HG03457 (cell line): ENCODE results near the gene SNAI1.
"Not testable (repeated sequence)": the region's sequence is repeated elsewhere in the genome, so short reads cannot be mapped to it uniquely, and the experiment has no call there.

ENCODE experiments used
- ATAC-seq: cut with Tn5 transposase; IDR thresholded peaks from one replicate; pipeline ENCODE4 v1.9.1; 2021; ENCODE audit warnings: moderate number of reproducible peaks; ENCODE audit not compliant: unreplicated experiment

SNAI1 gene

DNA sequence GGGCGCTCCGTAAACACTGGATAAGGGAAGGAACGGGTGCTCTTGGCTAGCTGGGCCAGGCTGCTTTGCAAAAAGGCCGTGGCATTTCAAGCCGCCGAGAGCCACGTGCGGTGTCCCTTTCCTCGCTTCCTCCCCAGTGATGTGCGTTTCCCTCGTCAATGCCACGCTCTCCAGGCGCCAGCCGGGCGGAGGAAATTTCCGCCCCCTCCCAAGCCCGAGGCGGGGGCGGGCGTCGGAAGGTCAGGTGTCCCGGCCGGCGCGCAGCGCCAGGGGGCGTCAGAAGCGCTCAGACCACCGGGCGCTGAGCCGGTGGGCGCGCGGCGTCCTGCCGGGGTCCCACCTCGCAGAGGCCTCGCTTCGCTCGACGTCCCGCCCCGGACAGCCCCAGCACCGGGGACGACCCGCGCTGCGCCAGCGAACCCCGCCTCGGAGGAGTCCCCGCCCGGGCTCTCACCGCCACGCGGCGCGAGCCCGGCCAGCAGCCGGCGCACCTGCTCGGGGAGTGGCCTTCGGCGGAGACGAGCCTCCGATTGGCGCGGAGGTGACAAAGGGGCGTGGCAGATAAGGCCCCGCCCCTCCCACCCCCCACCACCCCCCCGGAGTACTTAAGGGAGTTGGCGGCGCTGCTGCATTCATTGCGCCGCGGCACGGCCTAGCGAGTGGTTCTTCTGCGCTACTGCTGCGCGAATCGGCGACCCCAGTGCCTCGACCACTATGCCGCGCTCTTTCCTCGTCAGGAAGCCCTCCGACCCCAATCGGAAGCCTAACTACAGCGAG, at the start of gene SNAI1:
SNAI1 (plus strand) TSS at position 635 of the 777 bp plus-strand sequence; CDS start at position 715, 80 bp downstream.
- no peak for ATAC-seq

DNA sequence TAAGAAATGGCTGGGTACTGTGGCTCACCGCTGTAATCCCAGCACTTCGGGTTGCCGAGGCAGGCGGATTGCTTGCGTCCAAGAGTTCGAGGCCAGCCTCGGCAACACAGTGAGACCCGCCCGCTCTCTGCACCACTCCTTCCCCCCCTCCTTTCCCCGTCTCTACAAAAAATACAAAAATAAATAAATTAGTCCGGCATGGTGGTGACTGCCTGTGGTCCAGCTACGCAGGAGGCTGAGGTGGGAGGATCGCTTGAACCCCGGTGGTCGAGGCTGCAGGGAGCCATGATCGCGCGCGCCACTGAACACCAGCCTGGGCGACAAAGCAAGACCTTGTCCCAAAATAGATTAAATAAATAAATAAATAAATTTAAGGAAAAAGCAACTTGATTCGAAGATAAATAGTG, 47.0 kb upstream of the SNAI1 start:
- peak; percentile 8 for ATAC-seq

DNA sequence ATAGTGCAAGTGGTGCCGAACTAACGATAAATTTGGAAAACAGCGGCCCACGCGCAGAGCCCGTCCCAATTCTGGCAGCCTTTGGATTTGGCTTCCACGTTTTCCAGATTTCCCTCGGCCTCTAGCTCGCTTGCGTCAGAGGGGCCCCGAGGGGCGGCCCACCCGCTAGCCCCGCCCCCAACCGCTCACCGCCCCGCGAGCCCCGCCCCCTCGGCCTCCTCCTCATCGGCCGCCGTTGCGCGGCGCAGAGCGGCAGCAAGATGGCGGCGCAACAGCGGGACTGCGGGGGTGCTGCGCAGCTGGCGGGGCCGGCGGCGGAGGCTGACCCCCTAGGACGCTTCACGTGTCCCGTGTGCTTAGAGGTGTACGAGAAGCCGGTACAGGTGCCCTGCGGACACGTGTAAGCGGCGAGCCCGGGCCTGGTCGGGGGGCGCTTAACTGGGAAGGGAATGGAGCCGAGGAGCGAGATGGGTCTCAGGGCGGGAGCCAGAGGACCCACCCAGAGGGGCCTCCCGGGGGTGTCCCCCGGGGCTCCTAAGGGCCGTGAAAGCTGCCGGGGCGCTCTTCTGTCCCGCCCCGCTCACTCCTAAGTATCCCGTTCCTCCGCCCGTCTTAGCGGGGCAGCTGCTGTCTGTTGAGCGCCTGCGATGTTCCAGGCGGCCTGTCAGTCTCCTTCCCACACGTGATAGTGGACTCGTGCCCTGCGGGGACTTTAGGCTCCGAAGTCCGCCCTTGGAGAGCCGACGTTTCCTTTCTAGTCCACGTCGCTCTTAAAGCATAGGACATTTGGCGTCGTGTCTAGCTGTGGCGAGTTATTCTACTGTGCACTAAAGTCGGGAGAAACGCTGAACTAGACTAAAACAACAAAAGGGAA, 46.4 kb upstream of the SNAI1 start, which contains the start of gene RNF114:
RNF114 (plus strand) TSS at position 245 of the 874 bp plus-strand sequence; CDS start at position 261, 16 bp downstream.
- peak; percentile 36 for ATAC-seq

DNA sequence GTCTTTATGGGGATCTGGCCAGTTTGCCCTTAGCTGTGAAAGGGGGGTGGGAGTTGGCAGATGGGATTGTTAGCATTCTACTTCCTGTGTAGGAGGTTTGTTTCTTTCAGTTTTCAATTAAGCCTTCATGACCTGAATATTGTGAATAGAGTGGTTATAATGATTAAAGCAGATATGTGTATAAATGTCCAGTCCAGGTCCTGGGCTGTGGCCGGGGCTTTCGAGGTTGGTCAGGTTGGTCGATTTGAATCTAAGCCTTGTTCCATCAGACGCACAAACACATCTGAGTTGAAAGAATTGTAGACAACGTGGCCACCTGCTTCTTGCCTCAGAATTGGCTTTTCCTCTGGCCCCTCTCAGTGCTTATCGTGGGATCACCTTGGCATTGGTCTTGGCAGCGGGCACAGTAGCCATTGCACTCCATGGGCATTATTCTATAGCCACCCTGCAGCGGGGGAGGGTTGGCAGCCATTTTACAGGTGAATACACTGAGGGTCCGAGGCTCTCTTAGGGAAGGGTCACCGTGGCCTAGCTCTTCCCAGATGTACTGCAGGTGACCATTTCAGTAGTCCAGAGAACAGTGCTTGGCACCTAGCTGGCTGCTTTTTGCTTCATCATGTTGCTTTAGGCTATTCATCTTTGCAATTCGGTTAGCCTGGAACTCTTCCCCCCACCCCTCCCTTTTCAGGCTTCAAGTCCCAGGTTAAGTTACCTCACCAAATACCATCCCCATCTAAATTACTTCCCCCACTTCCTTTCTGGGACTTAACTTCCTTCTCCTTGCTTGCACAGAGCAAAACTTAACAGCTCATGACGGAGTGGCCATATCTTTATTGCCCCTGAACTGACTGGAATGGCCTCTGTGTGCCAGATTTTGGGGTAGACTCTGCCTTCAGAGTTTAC, 45.5 kb upstream of the SNAI1 start:
- no peak for ATAC-seq

DNA sequence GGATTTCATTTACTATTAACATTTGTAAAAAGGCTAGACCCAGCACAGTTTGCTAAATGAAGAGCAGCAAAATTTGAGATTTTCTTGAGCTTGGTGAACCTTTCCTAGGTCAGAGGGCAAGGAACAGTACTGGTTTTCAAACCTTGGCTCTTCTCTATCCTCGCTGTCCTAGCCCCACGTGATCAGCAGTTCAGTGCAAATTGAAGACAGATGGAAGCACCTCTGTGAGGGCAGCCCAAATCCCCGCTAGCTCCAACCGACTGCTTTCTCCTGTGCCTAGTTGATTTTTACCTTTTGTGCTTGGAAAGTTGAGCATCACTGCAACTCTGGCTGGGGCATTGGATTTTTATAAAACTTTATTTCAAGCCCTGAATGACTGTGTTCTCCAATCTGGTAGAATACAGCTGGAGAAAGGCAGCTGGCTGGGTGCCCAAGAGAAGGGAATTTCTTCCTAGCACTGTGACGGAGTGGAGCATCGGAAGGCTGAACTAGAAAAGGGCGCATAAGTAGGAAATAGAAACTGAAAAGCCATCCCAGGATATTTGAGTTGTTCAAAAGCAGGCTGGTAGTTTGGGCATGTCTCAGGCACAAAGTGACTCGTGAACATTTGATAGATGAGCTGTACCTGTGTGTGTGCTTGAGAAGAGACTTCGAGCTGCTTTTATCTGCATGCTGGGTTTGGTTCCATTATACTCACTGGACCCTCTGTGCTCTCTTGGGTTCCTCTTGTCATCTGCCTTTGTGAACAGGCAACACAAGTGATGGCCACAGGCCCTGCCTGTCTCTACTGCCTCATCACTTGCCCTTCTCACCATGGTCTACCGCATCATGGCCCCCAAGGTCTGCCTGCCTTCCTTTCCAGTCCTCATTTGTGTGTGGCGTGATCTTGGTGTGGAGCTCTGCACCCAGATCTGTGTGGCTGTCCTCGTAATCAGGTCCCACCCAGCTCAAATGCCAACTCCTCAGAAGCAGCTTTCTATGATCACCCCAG, 44.3 kb upstream of the SNAI1 start:
- ATAC-seq = no peak

DNA sequence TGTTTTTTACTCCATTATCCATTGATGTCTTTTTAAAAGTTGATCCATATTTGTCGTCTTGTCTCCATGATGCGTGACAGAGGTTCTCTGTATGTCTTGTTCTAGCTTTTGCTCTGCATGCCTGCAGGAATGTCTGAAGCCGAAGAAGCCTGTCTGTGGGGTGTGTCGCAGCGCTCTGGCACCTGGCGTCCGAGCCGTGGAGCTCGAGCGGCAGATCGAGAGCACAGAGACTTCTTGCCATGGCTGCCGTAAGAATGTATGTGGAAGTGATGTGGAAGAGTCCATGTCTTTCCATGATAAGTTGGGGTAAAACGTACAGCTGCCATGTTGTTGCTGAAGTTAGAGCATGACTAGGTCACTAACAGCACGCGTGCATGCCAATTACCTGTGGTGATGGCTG, 41.3 kb upstream of the SNAI1 start:
- no peak for ATAC-seq

DNA sequence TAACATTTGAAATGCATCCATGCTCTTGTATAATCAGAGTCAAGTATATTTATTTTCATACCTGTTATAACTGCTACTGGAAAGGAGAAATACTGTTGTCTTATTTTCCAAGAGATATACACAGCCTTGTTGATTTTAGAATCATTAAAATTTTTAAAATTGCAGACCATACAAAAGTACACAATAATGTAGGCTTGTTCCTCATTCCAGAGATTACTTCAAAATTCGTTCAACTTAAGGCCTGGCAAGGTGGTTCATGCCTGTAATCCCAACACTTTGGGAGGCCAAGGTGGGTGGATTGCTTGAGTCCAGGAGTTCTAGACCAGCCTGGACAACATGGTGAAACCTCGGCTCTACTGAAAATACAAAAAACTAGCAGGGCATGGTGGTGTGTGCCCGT, 40.5 kb upstream of the SNAI1 start:
- no peak for ATAC-seq

DNA sequence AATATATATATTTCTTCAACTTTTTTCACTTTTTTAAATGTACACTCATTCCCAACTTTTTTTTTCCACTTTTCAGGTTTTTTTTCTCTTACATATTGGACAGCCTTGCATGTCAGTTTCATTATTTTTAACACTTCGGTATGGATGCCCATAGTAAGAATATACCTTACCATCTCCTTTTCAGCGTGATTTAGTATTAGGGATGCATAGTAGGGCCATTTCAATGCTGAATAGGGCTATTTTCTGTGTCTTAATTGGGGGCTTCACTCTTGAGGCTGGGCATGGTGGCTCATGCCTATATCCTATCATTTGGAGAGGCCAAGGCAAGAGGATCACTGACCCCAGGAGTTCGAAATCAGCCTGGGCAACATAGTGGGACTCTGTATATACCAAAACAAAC, 39.8 kb upstream of the SNAI1 start:
- ATAC-seq = no peak

DNA sequence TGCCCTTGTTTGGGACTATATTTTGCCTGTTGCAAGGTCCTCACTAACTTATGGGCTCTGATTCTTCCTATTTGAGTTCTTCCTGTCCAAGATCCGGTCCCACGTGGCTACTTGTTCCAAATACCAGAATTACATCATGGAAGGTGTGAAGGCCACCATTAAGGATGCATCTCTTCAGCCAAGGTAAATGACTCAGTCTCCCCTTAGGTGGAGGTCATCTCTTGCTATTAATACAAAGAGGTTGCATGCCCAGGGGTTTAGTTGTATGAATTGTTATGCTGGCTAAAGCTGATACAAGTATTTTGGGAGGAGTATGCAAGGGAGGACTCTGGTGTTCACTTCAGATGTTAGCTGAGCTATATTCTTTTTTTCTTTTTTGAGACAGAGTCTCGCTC, 37.5 kb upstream of the SNAI1 start:
- ATAC-seq = no peak

DNA sequence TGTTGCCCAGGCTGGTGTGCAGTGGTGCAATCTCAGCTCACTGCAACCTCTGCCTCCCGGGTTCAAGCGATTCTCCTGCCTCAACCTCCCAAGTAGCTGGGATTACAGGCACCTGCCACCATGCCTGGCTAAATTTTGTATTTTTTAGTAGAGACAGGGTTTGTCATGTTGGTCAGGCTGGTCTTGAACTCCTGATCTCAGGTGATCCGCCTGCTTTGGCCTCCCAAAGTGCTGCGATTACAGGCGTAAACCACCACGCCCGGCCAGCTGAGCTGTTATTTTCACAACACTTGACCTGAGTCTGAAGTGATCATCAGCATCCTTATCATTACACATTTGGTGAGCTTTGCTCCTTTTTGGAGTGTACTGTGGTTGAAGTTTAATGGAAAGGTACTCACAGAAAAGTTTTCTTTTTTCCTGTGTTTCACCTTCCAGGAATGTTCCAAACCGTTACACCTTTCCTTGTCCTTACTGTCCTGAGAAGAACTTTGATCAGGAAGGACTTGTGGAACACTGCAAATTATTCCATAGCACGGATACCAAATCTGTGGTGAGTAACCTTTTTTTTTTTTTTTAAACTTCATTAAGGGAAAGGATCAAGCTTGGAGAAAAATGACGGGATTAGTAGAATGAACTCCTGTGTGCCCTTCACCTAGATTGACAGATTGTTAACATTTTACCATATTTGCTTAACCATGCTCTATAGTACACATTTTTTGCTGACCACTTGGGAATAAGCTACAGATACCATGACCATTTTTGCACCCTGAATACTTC, 36.9 kb upstream of the SNAI1 start:
- ATAC-seq = no peak

DNA sequence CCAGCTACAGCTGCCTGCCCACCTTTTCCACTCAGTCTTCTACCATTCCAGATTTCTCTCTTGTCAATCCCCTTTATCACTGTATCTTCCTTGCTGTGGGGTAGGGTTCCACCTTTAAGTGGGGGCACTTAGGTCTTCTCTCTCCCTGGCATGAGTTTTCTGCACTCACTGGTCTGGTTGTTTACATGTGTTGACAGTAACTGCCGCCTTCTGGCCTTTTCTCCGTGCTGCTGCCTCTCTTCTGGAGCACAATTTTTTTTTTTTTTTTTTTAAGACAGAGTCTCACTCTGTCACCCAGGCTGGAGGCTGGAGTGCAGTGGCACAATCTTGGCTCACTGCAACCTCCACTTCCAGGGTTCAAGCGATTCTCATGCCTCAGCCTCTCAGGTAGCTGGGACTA, 34.6 kb upstream of the SNAI1 start:
- no peak for ATAC-seq

DNA sequence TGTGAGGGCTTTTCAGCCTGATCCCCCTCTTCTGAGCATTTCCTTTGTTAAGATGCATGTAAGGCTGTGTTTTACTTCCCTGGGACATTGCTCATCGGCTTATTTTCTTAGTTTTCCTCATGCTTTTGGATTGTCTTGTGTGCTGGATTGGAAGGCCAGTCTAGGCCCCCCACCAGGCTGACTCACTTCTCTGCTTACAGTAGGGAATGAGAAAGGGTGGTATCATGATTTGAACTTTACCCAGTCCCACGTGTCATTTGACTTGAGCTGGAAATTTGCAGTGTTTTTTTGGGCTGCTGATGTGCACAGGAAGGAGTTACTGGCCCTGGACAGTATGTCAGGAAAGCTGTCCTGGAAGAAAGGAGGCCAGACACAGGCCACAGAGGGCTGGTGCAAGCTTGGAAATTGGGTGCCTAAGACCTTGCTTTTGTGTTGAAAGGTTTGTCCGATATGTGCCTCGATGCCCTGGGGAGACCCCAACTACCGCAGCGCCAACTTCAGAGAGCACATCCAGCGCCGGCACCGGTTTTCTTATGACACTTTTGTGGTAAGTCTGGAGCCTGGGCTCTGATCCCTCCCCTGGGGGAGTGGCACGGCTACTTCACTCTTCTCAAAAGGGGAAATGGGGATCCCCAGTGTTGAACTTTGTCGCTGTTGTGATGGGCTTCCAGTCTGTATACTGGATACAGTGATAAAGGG, 33.8 kb upstream of the SNAI1 start:
- ATAC-seq = no peak

DNA sequence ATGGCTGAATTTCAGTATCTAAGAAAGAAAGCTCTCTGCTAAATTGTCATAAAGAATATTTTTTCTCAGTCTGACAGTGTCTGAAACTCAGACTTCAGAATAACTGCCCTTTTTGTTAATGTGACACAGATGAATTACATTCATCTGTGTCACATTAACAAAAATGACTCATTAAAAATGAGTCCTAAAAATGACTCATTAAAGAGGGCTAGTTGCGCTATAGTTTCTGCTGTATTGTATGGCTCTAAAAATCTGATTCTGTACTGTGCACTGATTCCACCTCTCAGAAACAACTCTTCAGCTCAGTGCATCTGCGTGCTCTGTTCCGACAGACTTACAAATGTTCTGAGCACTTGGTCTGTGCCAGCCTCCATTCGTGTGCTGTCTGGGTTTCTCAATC, 31.6 kb upstream of the SNAI1 start:
- ATAC-seq = no peak

DNA sequence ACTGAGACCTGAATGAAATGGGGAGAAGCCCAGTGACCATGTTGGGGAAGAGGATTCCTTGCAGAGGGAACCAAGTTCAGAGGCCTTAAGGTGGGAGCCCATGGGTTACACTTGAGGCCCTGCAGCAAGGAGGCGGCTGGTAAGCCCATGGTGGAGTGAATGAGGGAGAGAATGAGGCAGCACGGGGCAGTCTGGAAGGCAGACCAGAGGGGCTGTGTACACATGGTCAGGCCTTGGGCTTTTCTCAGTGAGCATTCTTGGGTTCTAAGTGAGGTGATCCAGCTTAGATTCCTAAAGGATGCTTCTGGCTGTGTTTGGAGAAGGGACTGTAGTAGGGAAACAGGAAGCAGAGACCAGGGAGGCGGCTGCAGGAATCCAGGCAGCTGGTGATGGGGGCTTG, 27.6 kb upstream of the SNAI1 start:
- no peak for ATAC-seq

DNA sequence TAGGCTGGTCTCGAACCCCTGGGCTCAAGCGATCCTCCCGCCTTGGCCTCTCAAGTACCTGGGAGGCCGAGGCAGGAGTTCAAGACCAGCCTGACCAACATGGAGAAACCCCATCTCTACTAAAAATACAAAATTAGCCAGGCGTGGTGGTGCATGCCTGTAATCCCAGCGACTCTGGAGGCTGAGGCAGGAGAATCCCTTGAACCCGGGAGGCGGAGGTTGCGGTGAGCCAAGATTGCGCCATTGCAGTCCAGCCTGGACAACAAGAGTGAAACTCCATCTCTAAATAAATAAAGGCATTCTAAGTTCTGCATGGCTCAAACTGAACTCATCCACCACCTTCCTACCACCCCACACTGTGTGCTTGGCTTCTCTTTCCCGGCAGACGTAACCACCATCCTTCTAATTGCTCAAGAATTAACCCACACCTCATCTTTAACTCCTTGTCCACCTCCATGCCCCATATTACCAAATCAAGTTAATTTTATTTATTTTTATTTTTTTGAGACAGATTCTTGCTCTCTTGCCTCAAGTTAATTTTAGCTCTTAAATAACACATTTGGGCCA, 26.9 kb upstream of the SNAI1 start:
- ATAC-seq = not testable (repeated sequence)

DNA sequence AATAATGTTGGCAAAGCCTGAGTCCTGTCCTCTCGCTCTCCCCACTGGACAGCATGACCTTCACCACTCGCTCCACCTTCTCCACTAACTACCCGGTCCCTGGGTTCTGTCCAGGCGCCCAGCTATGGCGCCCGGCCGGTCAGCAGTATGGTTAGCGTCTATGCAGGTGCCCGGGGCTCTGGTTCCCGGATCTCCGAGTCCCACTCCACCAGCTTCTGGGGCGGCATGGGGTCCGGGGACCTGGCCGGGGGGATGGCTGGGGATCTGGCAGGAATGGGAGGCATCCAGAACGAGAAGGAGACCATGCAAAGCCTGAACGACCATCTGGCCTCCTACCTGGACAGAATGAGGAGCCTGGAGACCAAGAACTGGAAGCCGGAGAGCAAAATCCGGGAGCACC, 26.1 kb upstream of the SNAI1 start:
- no peak for ATAC-seq

DNA sequence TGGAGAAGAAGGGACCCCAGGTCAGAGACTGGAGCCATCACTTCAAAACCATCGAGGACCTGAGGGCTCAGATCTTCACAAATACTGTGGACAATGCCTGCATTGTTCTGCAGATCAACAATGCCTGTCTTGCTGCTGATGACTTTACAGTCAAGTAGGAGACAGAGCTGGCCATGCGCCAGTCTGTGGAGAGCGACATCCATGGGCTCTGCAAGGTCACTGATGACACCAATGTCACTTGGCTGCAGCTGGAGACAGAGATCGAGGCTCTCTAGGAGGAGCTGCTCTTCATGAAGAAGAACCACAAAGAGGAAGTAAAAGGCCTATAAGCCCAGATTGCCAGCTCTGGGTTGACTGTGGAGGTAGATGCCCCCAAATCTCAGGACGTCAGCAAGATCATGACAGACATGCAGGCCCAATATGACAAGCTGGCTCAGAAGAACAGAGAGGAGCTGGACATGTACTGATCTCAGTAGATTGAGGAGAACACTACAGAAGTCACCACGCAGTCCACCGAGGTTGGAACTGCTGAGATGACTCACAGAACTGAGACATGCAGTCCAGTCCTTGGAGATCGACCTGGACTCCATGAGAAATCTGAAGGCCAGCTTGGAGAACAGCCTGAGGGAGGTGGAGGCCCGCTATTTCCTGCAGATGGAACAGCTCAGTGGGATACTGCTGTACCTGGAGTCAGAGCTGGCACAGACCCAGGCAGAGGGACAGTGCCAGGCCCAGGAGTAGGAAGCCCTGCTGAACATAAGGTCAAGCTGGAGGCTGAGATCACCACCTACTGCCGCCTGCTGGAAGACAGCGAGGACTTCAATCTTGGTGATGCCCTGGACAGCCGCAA, 25.5 kb upstream of the SNAI1 start:
- ATAC-seq = not testable (repeated sequence)
